ENCODE data around the gene FHIT. TPM values are rescaled to one million over a fixed set of nuclear protein-coding genes. Genes with fewer than 3 reads are reported as not detected.

The FHIT gene
- total and polyA plus RNA-seq, 10 of the 15 experiments (the other 5 are each of a cell fraction or from before 2014, with no cell fraction given), result 4.2 to 14.9 (median 9.4) TPM

DNA sequence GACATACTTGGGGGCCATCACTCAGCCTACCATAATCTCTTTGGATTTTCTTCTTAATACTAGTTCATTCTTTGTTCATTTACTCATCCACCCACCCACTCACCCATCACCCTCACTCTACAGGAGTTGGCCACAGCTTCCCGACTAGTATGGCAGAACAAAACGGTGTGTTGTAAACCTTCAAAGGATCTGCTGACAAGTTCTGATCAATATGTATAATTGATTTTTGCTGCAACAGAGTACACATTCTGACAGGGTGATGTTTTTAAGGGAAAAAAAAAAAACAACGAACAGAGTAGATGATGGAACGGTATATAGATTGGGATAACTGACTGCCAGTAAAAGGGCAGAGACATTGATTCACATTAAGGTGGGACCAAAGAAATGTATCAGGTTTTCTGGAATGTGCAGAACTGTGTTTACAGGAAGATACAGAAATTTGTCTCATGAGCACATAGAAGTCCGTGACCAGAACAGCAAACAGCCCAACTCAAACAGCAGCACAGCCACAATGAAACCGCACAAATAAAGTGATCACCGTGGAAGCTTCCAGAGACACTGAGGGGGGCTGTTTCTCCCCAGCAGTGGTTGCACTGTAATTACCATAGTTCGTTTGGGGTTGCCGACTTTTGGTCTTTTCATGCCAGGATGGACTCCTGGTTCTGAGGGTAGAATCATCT is 931.9 kb downstream of the FHIT start:
- ChIA-PET SMC1A (ENCODE audit: uncharacterized antibody, unreplicated experiment) (no interaction called here), RAD21 (ENCODE audit: unreplicated experiment) (no interaction called here), POLR2A (no interaction called here), CTCF (no interaction called here)
- Histone ChIP-seq H3K27me3 (replicated peaks in 1 of 2; ENCODE audit: control insufficient read depth in 2 of 2, insufficient read depth in 2 of 2, low read length in 1 of 2) (no peaks in the 10 kb centered on the region), H4K20me1 (ENCODE audit: control insufficient read depth, insufficient read depth) (no peaks in the 10 kb centered on the region), H3K4me1 (ENCODE audit: control insufficient read depth, insufficient read depth, low read length) (no peaks in the 10 kb centered on the region), H2AFZ (ENCODE audit: control insufficient read depth, low read depth, low read length) (no peak overlapping the region), H3K9ac (ENCODE audit: control insufficient read depth, insufficient read depth, low read length) (no peak overlapping the region), H3K4me2 (ENCODE audit: control insufficient read depth, insufficient read depth) (no peak overlapping the region), H3K4me3 (no peak overlapping the region), H3K36me3 (ENCODE audit: control insufficient read depth in 2 of 2, insufficient read depth in 2 of 2, low read length in 1 of 2) (no peaks in the 10 kb centered on the region), H3K79me2 (ENCODE audit: control insufficient read depth, insufficient read depth, low read length) (no peaks in the 10 kb centered on the region), H3K27ac (ENCODE audit: control insufficient read depth, insufficient read depth) (no peak overlapping the region), H3K9me3 (replicated peaks; ENCODE audit: control insufficient read depth, insufficient read depth, low read length) (no peaks in the 10 kb centered on the region)
- ATAC-seq, result no peak
- WGBS (ENCODE audit: insufficient coverage, insufficient replicate concordance, low lambda C conversion rate, missing lambda C conversion rate), result 54% methylated on average over 9 of the region's 9 CpGs
- TF ChIP-seq HCFC1 (IDR thresholded peaks at IDR 0.05; ENCODE audit: low read length), result no peak
- no peak for TF ChIP-seq MYC (IDR thresholded peaks at IDR 0.05; ENCODE audit: insufficient read depth, insufficient read length, insufficient replicate concordance, low read length, severe bottlenecking)
- no peak for TF ChIP-seq CHD1 (IDR thresholded peaks at IDR 0.05; ENCODE audit: low read depth, low read length)
- no peak for TF ChIP-seq SMAD5 (IDR thresholded peaks at IDR 0.05; ENCODE audit: low read depth)
- TF ChIP-seq ETV6 (conservative IDR thresholded peaks at IDR 0.05 in 1 of 2, IDR thresholded peaks at IDR 0.05 in 1 of 2; ENCODE audit: borderline replicate concordance in 1 of 2, low read depth in 1 of 2), result no peak
- intact Hi-C loops (cut with micrococcal nuclease; ENCODE audit: unreplicated experiment) (no loop called here), in situ Hi-C loops (cut with MboI) (no loop called here)
- FAIRE-seq, result no peak
- no TSS peak for BruUV-seq (replicated peaks)
- DNase-seq (ENCODE audit: low read depth, low spot score), result no peak

DNA sequence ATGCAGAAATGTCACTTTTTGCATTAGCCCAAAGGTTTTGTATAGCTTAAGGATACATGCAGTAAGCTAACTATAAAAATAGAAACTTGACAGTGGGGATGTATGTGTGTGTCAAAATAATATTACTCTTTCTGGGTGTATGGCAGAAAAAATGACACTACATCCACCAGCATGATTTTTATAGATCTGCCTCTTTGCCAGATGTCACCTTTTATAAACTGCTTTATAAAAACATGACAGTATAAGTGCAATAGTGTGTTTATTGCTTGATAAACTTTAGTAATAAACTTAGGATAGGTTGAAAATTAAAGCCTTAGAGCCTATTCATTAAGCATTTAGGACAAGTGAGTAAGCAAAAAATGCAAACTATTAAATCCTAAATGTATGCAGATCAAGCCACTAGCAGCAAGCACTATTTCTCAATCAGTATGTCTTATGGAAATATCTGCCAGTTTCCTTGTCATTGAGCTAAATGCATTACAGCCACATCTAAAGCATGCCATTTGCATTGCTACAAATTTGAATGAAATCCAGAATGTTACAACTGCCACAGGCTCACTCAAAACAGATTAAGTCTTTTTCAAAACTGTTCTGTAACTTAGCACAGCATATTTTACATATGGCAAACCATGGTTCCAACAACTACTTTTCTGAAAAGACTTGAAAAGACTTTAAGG is 935.0 kb downstream of the FHIT start:
- no peak for TF ChIP-seq STAT3 (IDR thresholded peaks at IDR 0.05; ENCODE audit: low read depth, low read length)
- ATAC-seq, result no peak
- no peak for FAIRE-seq
- no TSS peak for BruUV-seq (replicated peaks)
- RAD21 ChIA-PET (ENCODE audit: unreplicated experiment), result no interaction called here
- Histone ChIP-seq H3K27me3 (replicated peaks in 1 of 2; ENCODE audit: control insufficient read depth in 2 of 2, insufficient read depth in 2 of 2, low read length in 1 of 2) (no peaks in the 10 kb centered on the region), H3K4me3 (no peak overlapping the region), H2AFZ (ENCODE audit: control insufficient read depth, low read depth, low read length) (no peak overlapping the region), H3K36me3 (ENCODE audit: control insufficient read depth in 2 of 2, insufficient read depth in 2 of 2, low read length in 1 of 2) (no peaks in the 10 kb centered on the region), H3K4me2 (ENCODE audit: control insufficient read depth, insufficient read depth) (no peak overlapping the region), H3K27ac (ENCODE audit: control insufficient read depth, insufficient read depth) (no peak overlapping the region), H3K79me2 (ENCODE audit: control insufficient read depth, insufficient read depth, low read length) (no peaks in the 10 kb centered on the region), H3K9ac (ENCODE audit: control insufficient read depth, insufficient read depth, low read length) (no peak overlapping the region), H3K4me1 (ENCODE audit: control insufficient read depth, insufficient read depth, low read length) (no peaks in the 10 kb centered on the region), H4K20me1 (ENCODE audit: control insufficient read depth, insufficient read depth) (no peaks in the 10 kb centered on the region), H3K9me3 (replicated peaks; ENCODE audit: control insufficient read depth, insufficient read depth, low read length) (no peaks in the 10 kb centered on the region)
- intact Hi-C loops (cut with micrococcal nuclease; ENCODE audit: unreplicated experiment) (no loop called here), in situ Hi-C loops (cut with MboI) (no loop called here)
- POLR2A ChIA-PET, result no interaction called here
- CTCF ChIA-PET, result no interaction called here
- DNase-seq (ENCODE audit: low read depth, low spot score), result no peak
- SMC1A ChIA-PET (ENCODE audit: uncharacterized antibody, unreplicated experiment), result interaction anchor here (1.5 kb wide), 1 partner anchor 10 kb away, joined by 3 read pairs; no protein-coding TSS in a partner anchor
